ENCODE measurements around the gene SYT13. TPM values are rescaled to one million over a fixed set of nuclear protein-coding genes. Genes with fewer than 3 reads are reported as not detected.

Gene SYT13
- total RNA-seq, 1 donor from 2014 or later = not detected

- no peak for DNase-seq
Observed at GRCh38 chr11:45246241-45246640, 39.9 kb downstream of the SYT13 start.

GRCh38 chr11:45245218-45246045 is 40.7 kb downstream of the SYT13 start:
- DNase-seq = no peak

GRCh38 chr11:45243967-45244366 is 42.2 kb downstream of the SYT13 start:
- DNase-seq = no peak

GRCh38 chr11:45239733-45240132 is 46.4 kb downstream of the SYT13 start:
- DNase-seq = no peak

GRCh38 chr11:45238724-45239123 is 47.4 kb downstream of the SYT13 start:
- peak; percentile 27 for DNase-seq

GRCh38 chr11:45237711-45238315 is 48.3 kb downstream of the SYT13 start:
- DNase-seq = no peak

GRCh38 chr11:45234306-45235006 is 51.7 kb downstream of the SYT13 start:
- DNase-seq = no peak

GRCh38 chr11:45233804-45234170 is 52.4 kb downstream of the SYT13 start:
- DNase-seq = no peak

GRCh38 chr11:45233121-45233803 is 52.9 kb downstream of the SYT13 start:
- DNase-seq = peak; percentile 75

GRCh38 chr11:45232341-45233080 is 53.6 kb downstream of the SYT13 start:
- no peak for DNase-seq

GRCh38 chr11:45229401-45230020 is 56.6 kb downstream of the SYT13 start:
- DNase-seq = no peak

- no peak for DNase-seq
Observed at GRCh38 chr11:45227836-45228235, 58.3 kb downstream of the SYT13 start.

- no peak for DNase-seq
Observed at GRCh38 chr11:45226901-45227300, 59.2 kb downstream of the SYT13 start.

- no peak for DNase-seq
Observed at GRCh38 chr11:45225961-45226871, 59.9 kb downstream of the SYT13 start.

GRCh38 chr11:45225277-45225676 is 60.9 kb downstream of the SYT13 start:
- DNase-seq = no peak

GRCh38 chr11:45224766-45225165 is 61.4 kb downstream of the SYT13 start:
- DNase-seq = no peak

GRCh38 chr11:45223496-45223895 is 62.6 kb downstream of the SYT13 start:
- DNase-seq = no peak

GRCh38 chr11:45219411-45219810 is 66.7 kb downstream of the SYT13 start:
- DNase-seq = no peak

GRCh38 chr11:45218705-45219104 is 67.4 kb downstream of the SYT13 start:
- DNase-seq = no peak

- no peak for DNase-seq
Observed at GRCh38 chr11:45217991-45218390, 68.2 kb downstream of the SYT13 start.

- DNase-seq = no peak
Observed at GRCh38 chr11:45216901-45217300, 69.2 kb downstream of the SYT13 start.

Measured in dermis blood vessel endothelial cell (primary cell).